GM12878 (cell line): ENCODE measurements around the gene COL4A2.

Experiments used
- BMI1 ChIP-seq: fragments of 450-650 bp; IDR thresholded peaks from 2 replicates; pipeline ENCODE4 v1.6.1; 2016; ENCODE audit warnings: mild to moderate bottlenecking, moderate library complexity, borderline replicate concordance
- CHD1 ChIP-seq: IDR thresholded peaks from 2 replicates; pipeline ENCODE4 v1.6.1; 2012; ENCODE audit warnings: low read depth, low read length, improper control_type of control experiment
- CHD4 ChIP-seq: fragments of 200-600 bp; sonication (generic); IDR thresholded peaks from 2 replicates; pipeline ENCODE4 v1.6.1; 2016; ENCODE audit warnings: mild to moderate bottlenecking
- EP300 ChIP-seq, 2 experiments: fragments of 150-350 bp in 1 of 2; IDR thresholded peaks; 2 replicates each; pipeline ENCODE4 v1.6.1; 2011 to 2012; ENCODE audit warnings: low read depth in 2 of 2, low read length in 2 of 2, borderline replicate concordance in 1 of 2, improper control_type of control experiment in 1 of 2, inconsistent platforms in 1 of 2; ENCODE audit not compliant: control insufficient read depth in 1 of 2
- MEF2A ChIP-seq: IDR thresholded peaks from 2 replicates; pipeline ENCODE4 v1.6.1; 2011; ENCODE audit warnings: low read depth, mild to moderate bottlenecking, low read length, moderate library complexity; ENCODE audit not compliant: insufficient read depth
- NFIC ChIP-seq: IDR thresholded peaks from 2 replicates; pipeline ENCODE4 v1.6.1; 2012; ENCODE audit warnings: low read depth, mild to moderate bottlenecking, inconsistent platforms, low read length, moderate library complexity
- POLR2A ChIP-seq: IDR thresholded peaks from 2 replicates; pipeline ENCODE4 v1.6.1; 2011; ENCODE audit warnings: low read depth, mild to moderate bottlenecking, low read length
- POLR2AphosphoS5 ChIP-seq: IDR thresholded peaks from 2 replicates; pipeline ENCODE4 v1.6.1; 2011; ENCODE audit warnings: mild to moderate bottlenecking, low read length, inconsistent platforms
- SREBF2 ChIP-seq: IDR thresholded peaks from 2 replicates; pipeline ENCODE4 v1.6.1; 2012; ENCODE audit warnings: mild to moderate bottlenecking, low read length
- TAF1 ChIP-seq: IDR thresholded peaks from 2 replicates; pipeline ENCODE4 v1.6.1; 2011; ENCODE audit warnings: mild to moderate bottlenecking, low read depth, low read length, borderline replicate concordance
- ZNF24 ChIP-seq: fragments of 450-650 bp; IDR thresholded peaks from 2 replicates; pipeline ENCODE4 v1.6.1; 2017; ENCODE audit warnings: antibody characterized with exemption, mild to moderate bottlenecking
- TF ChIP-seq, protein P1 (sequence below): fragments of 450-650 bp; IDR thresholded peaks from 2 replicates; pipeline ENCODE4 v1.6.1; 2017; ENCODE audit warnings: mild to moderate bottlenecking, low read depth, inconsistent platforms; ENCODE audit not compliant: poor library complexity, severe bottlenecking
- TF ChIP-seq, protein P2 (sequence below): IDR thresholded peaks from 2 replicates; pipeline ENCODE4 v1.6.1; 2012; ENCODE audit warnings: low read depth, low read length, improper control_type of control experiment
- TF ChIP-seq, protein P3 (sequence below): IDR thresholded peaks from 2 replicates; pipeline ENCODE4 v1.6.1; 2012; ENCODE audit warnings: low read length, inconsistent platforms

DNA sequence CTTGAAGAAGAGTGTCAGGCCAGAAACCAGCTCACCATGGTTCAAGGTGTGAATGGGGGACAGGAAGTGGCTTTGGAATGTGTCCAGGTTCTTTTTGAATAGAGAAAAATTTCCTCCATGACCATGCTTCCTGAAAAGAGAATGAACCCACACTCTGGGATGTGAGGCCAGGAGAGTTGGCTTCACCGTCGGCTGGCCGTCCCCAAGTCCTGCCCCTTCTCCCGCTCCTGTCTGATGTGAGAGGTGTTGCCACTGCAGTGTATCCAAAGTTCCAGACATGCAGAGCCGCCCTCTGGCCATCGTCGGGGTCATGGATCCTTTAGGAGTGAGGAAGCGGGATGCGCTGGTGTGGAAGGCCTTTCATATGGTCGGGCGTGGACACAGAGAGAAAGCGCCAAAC, 101.2 kb downstream of the COL4A2 start:
- no peak for TF ChIP-seq POLR2A
- TF ChIP-seq NFIC: no peak
- TF ChIP-seq CHD4: no peak
- TF ChIP-seq ZNF24: no peak
- no peak for TF ChIP-seq TAF1
- no peak for TF ChIP-seq BMI1
- TF ChIP-seq POLR2AphosphoS5: no peak
- no peak for TF ChIP-seq SREBF2
- TF ChIP-seq, protein P1, sequence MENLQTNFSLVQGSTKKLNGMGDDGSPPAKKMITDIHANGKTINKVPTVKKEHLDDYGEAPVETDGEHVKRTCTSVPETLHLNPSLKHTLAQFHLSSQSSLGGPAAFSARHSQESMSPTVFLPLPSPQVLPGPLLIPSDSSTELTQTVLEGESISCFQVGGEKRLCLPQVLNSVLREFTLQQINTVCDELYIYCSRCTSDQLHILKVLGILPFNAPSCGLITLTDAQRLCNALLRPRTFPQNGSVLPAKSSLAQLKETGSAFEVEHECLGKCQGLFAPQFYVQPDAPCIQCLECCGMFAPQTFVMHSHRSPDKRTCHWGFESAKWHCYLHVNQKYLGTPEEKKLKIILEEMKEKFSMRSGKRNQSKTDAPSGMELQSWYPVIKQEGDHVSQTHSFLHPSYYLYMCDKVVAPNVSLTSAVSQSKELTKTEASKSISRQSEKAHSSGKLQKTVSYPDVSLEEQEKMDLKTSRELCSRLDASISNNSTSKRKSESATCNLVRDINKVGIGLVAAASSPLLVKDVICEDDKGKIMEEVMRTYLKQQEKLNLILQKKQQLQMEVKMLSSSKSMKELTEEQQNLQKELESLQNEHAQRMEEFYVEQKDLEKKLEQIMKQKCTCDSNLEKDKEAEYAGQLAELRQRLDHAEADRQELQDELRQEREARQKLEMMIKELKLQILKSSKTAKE: no peak
- no peak for TF ChIP-seq CHD1
- TF ChIP-seq EP300 (IDR thresholded peaks at IDR 0.05; ENCODE audit: borderline replicate concordance in 1 of 2, control insufficient read depth in 1 of 2, low read depth in 2 of 2, low read length in 2 of 2): no peak
- TF ChIP-seq, protein P2, sequence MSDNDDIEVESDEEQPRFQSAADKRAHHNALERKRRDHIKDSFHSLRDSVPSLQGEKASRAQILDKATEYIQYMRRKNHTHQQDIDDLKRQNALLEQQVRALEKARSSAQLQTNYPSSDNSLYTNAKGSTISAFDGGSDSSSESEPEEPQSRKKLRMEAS: no peak
- TF ChIP-seq MEF2A: no peak
- TF ChIP-seq, protein P3, sequence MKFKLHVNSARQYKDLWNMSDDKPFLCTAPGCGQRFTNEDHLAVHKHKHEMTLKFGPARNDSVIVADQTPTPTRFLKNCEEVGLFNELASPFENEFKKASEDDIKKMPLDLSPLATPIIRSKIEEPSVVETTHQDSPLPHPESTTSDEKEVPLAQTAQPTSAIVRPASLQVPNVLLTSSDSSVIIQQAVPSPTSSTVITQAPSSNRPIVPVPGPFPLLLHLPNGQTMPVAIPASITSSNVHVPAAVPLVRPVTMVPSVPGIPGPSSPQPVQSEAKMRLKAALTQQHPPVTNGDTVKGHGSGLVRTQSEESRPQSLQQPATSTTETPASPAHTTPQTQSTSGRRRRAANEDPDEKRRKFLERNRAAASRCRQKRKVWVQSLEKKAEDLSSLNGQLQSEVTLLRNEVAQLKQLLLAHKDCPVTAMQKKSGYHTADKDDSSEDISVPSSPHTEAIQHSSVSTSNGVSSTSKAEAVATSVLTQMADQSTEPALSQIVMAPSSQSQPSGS: no peak
